HEK293 (cell line): ENCODE results near the gene MALAT1.

Source experiments
- CTCF ChIA-PET: fragments of 350-600 bp; formaldehyde crosslinking; extraction: SDS; loops from one replicate; lab custom pipeline; 2021; ENCODE audit warnings: antibody characterized with exemption; lab: Yijun Ruan, JAX
- POLR2A ChIA-PET: fragments of 300-600 bp; formaldehyde crosslinking; extraction: SDS; loops from one replicate; lab custom pipeline; 2020; ENCODE audit warnings: antibody characterized with exemption, inconsistent platforms; lab: Yijun Ruan, JAX
- H3K27ac ChIP-seq: fragments of 200-500 bp; sonication (Bioruptor generic); 2 replicates; pipeline ENCODE4 v1.5.1; 2014; ENCODE audit warnings: low read depth, low read length, control low read depth, inconsistent platforms; ENCODE audit errors: extremely low read depth
- H3K36me3 ChIP-seq, 2 experiments: fragments of 200-500 bp in 1 of 2; sonication (Bioruptor generic) in 1 of 2; 1 replicate in 1 of 2; 2 replicates in 1 of 2; pipeline ENCODE4 v1.5.1; 2014 to 2017; ENCODE audit warnings: inconsistent platforms in 2 of 2, low read length in 2 of 2; ENCODE audit not compliant: control insufficient read depth in 2 of 2, insufficient read depth in 1 of 2
- H3K4me1 ChIP-seq: fragments of 200-500 bp; sonication (Bioruptor generic); 2 replicates; pipeline ENCODE4 v1.5.1; 2014; ENCODE audit warnings: mild to moderate bottlenecking, low read length, inconsistent platforms; ENCODE audit not compliant: control insufficient read depth, insufficient read depth
- H3K4me3 ChIP-seq: 2 replicates; pipeline ENCODE4 v1.5.1; 2011; ENCODE audit warnings: low read depth, mild to moderate bottlenecking, control low read depth, low read length, moderate library complexity
- H3K9me3 ChIP-seq: fragments of 200-500 bp; sonication (Bioruptor generic); 2 replicates; pipeline ENCODE4 v1.5.1; 2014; ENCODE audit warnings: low read depth, low read length, inconsistent platforms; ENCODE audit not compliant: control insufficient read depth, insufficient read depth
- EGR2 ChIP-seq: fragments of 450-650 bp; formaldehyde crosslinking; IDR thresholded peaks from 2 replicates; pipeline ENCODE4 v1.5.1; 2016; ENCODE audit warnings: low read depth, missing biosample characterization, missing genetic modification characterization
- GLIS2 ChIP-seq: fragments of 450-650 bp; formaldehyde crosslinking; IDR thresholded peaks from 2 replicates; pipeline ENCODE4 v1.5.1; 2016; ENCODE audit warnings: missing biosample characterization, missing genetic modification characterization
- IKZF3 ChIP-seq: fragments of 450-650 bp; IDR thresholded peaks from 2 replicates; pipeline ENCODE4 v1.5.0; 2018; ENCODE audit warnings: missing biosample characterization, mild to moderate bottlenecking, missing genetic modification characterization, moderate library complexity
- KLF1 ChIP-seq: fragments of 450-650 bp; formaldehyde crosslinking; IDR thresholded peaks from 2 replicates; pipeline ENCODE4 v1.5.1; 2016; ENCODE audit warnings: missing biosample characterization, missing genetic modification characterization
- KLF7 ChIP-seq: fragments of 450-650 bp; formaldehyde crosslinking; IDR thresholded peaks from 2 replicates; pipeline ENCODE4 v1.5.1; 2016; ENCODE audit warnings: missing biosample characterization, missing genetic modification characterization, borderline replicate concordance
- KLF8 ChIP-seq: fragments of 450-650 bp; formaldehyde crosslinking; IDR thresholded peaks from 2 replicates; pipeline ENCODE4 v1.5.1; 2016; ENCODE audit warnings: missing biosample characterization, missing genetic modification characterization
- SCRT1 ChIP-seq: fragments of 450-650 bp; formaldehyde crosslinking; IDR thresholded peaks from 2 replicates; pipeline ENCODE4 v1.5.1; 2016; ENCODE audit warnings: missing biosample characterization, missing genetic modification characterization, borderline replicate concordance
- SP3 ChIP-seq: fragments of 450-650 bp; formaldehyde crosslinking; IDR thresholded peaks from 2 replicates; pipeline ENCODE4 v1.5.1; 2016; ENCODE audit warnings: missing biosample characterization, missing genetic modification characterization
- SP7 ChIP-seq: fragments of 450-650 bp; formaldehyde crosslinking; IDR thresholded peaks from 2 replicates; pipeline ENCODE4 v1.5.1; 2016; ENCODE audit warnings: missing biosample characterization, missing genetic modification characterization
- ZFP37 ChIP-seq: fragments of 450-650 bp; formaldehyde crosslinking; IDR thresholded peaks from 2 replicates; pipeline ENCODE4 v1.5.1; 2016; ENCODE audit warnings: missing biosample characterization, missing genetic modification characterization
- ZNF19 ChIP-seq: fragments of 450-650 bp; formaldehyde crosslinking; IDR thresholded peaks from 2 replicates; pipeline ENCODE4; 2016; ENCODE audit warnings: missing biosample characterization, missing genetic modification characterization, low read depth
- ZNF394 ChIP-seq: fragments of 450-650 bp; formaldehyde crosslinking; IDR thresholded peaks from 2 replicates; pipeline ENCODE4 v1.5.1; 2016; ENCODE audit warnings: missing biosample characterization, missing genetic modification characterization, mild to moderate bottlenecking, moderate library complexity, borderline replicate concordance
- ZNF596 ChIP-seq: fragments of 450-650 bp; IDR thresholded peaks from 2 replicates; pipeline ENCODE4 v1.5.0; 2018; ENCODE audit warnings: missing biosample characterization, mild to moderate bottlenecking, missing genetic modification characterization, moderate library complexity
- ZNF623 ChIP-seq: fragments of 450-650 bp; formaldehyde crosslinking; IDR thresholded peaks from 2 replicates; pipeline ENCODE4 v1.5.1; 2016; ENCODE audit warnings: missing biosample characterization, missing genetic modification characterization
- ZNF629 ChIP-seq: fragments of 450-650 bp; formaldehyde crosslinking; IDR thresholded peaks from 2 replicates; pipeline ENCODE4 v1.5.1; 2017; ENCODE audit warnings: missing biosample characterization, missing genetic modification characterization
- ZNF660 ChIP-seq: fragments of 450-650 bp; IDR thresholded peaks from 2 replicates; pipeline ENCODE4 v1.5.1; 2018; ENCODE audit warnings: missing biosample characterization, mild to moderate bottlenecking, missing genetic modification characterization
- ZNF768 ChIP-seq: fragments of 450-650 bp; formaldehyde crosslinking; IDR thresholded peaks from 2 replicates; pipeline ENCODE4 v1.5.1; 2018; ENCODE audit warnings: missing biosample characterization, mild to moderate bottlenecking, missing genetic modification characterization
- ZNF776 ChIP-seq: fragments of 450-650 bp; formaldehyde crosslinking; IDR thresholded peaks from 2 replicates; pipeline ENCODE4 v1.5.0; 2017; ENCODE audit warnings: missing biosample characterization, missing genetic modification characterization, borderline replicate concordance
- TF ChIP-seq, protein P1 (sequence below): fragments of 450-650 bp; formaldehyde crosslinking; conservative IDR thresholded peaks from 2 replicates; pipeline ENCODE4 v1.5.1; 2016; ENCODE audit warnings: low read depth, missing biosample characterization, missing genetic modification characterization
- TF ChIP-seq, protein P2 (sequence below): fragments of 450-650 bp; formaldehyde crosslinking; IDR thresholded peaks from 2 replicates; pipeline ENCODE4 v1.5.1; 2016; ENCODE audit warnings: missing biosample characterization, missing genetic modification characterization
- TF ChIP-seq, protein P3 (sequence below): fragments of 450-650 bp; IDR thresholded peaks from 2 replicates; pipeline ENCODE4 v1.5.1; 2018; ENCODE audit warnings: missing biosample characterization, mild to moderate bottlenecking, missing genetic modification characterization
- TF ChIP-seq, protein P4 (sequence below): fragments of 450-650 bp; formaldehyde crosslinking; IDR thresholded peaks from 2 replicates; pipeline ENCODE4 v1.5.1; 2017; ENCODE audit warnings: missing biosample characterization, mild to moderate bottlenecking, missing genetic modification characterization, moderate library complexity
- TF ChIP-seq, protein P5 (sequence below): fragments of 450-650 bp; formaldehyde crosslinking; IDR thresholded peaks from 2 replicates; pipeline ENCODE4 v1.5.1; 2016; ENCODE audit warnings: missing biosample characterization, missing genetic modification characterization

The MALAT1 gene

DNA sequence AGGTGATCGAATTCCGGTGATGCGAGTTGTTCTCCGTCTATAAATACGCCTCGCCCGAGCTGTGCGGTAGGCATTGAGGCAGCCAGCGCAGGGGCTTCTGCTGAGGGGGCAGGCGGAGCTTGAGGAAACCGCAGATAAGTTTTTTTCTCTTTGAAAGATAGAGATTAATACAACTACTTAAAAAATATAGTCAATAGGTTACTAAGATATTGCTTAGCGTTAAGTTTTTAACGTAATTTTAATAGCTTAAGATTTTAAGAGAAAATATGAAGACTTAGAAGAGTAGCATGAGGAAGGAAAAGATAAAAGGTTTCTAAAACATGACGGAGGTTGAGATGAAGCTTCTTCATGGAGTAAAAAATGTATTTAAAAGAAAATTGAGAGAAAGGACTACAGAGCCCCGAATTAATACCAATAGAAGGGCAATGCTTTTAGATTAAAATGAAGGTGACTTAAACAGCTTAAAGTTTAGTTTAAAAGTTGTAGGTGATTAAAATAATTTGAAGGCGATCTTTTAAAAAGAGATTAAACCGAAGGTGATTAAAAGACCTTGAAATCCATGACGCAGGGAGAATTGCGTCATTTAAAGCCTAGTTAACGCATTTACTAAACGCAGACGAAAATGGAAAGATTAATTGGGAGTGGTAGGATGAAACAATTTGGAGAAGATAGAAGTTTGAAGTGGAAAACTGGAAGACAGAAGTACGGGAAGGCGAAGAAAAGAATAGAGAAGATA, at the start of gene MALAT1:
TSS of gene MALAT1 (plus strand) at position 69 of the 736 bp plus-strand sequence.
- Histone ChIP-seq H3K36me3 (peaks cover 0 to 43% of the 10 kb centered on the region in 2 experiments; a peak in 2 of 3 replicates), H3K4me3 (peak within 1 kb of the TSS; percentile 98), H3K27ac (peak within 1 kb of the TSS; percentile 98), H3K4me1 (peaks cover 6% of the 10 kb centered on the region), H3K9me3 (no peaks in the 10 kb centered on the region)
- ChIA-PET CTCF (interaction anchor here (0.5 to 5.0 kb wide), 16 partner anchors 10 to 171 kb away, joined by 3 to 35 read pairs (median 3); no protein-coding TSS in a partner anchor), POLR2A (interaction anchor here (0.5 to 28.2 kb wide), 40 partner anchors 9 to 716 kb away, joined by 3 to 1129 read pairs (median 6); partner anchors contain the start of genes DPF2, FAM89B, FRMD8 and NEAT1)
- peak; percentile 91; the same call in 1 of the 2 replicates for TF ChIP-seq KLF8 (tag by site-specific recombination)
- TF ChIP-seq SP3 (tag by site-specific recombination) = peak; percentile 14; the same call in 1 of the 2 replicates
- TF ChIP-seq, protein P1, sequence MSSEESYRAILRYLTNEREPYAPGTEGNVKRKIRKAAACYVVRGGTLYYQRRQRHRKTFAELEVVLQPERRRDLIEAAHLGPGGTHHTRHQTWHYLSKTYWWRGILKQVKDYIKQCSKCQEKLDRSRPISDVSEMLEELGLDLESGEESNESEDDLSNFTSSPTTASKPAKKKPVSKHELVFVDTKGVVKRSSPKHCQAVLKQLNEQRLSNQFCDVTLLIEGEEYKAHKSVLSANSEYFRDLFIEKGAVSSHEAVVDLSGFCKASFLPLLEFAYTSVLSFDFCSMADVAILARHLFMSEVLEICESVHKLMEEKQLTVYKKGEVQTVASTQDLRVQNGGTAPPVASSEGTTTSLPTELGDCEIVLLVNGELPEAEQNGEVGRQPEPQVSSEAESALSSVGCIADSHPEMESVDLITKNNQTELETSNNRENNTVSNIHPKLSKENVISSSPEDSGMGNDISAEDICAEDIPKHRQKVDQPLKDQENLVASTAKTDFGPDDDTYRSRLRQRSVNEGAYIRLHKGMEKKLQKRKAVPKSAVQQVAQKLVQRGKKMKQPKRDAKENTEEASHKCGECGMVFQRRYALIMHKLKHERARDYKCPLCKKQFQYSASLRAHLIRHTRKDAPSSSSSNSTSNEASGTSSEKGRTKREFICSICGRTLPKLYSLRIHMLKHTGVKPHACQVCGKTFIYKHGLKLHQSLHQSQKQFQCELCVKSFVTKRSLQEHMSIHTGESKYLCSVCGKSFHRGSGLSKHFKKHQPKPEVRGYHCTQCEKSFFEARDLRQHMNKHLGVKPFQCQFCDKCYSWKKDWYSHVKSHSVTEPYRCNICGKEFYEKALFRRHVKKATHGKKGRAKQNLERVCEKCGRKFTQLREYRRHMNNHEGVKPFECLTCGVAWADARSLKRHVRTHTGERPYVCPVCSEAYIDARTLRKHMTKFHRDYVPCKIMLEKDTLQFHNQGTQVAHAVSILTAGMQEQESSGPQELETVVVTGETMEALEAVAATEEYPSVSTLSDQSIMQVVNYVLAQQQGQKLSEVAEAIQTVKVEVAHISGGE (tag by site-specific recombination) = peak; percentile 0; the same call in 1 of the 2 replicates
- TF ChIP-seq, protein P2, sequence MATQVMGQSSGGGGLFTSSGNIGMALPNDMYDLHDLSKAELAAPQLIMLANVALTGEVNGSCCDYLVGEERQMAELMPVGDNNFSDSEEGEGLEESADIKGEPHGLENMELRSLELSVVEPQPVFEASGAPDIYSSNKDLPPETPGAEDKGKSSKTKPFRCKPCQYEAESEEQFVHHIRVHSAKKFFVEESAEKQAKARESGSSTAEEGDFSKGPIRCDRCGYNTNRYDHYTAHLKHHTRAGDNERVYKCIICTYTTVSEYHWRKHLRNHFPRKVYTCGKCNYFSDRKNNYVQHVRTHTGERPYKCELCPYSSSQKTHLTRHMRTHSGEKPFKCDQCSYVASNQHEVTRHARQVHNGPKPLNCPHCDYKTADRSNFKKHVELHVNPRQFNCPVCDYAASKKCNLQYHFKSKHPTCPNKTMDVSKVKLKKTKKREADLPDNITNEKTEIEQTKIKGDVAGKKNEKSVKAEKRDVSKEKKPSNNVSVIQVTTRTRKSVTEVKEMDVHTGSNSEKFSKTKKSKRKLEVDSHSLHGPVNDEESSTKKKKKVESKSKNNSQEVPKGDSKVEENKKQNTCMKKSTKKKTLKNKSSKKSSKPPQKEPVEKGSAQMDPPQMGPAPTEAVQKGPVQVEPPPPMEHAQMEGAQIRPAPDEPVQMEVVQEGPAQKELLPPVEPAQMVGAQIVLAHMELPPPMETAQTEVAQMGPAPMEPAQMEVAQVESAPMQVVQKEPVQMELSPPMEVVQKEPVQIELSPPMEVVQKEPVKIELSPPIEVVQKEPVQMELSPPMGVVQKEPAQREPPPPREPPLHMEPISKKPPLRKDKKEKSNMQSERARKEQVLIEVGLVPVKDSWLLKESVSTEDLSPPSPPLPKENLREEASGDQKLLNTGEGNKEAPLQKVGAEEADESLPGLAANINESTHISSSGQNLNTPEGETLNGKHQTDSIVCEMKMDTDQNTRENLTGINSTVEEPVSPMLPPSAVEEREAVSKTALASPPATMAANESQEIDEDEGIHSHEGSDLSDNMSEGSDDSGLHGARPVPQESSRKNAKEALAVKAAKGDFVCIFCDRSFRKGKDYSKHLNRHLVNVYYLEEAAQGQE (tag by site-specific recombination) = peak; percentile 15; the same call in 1 of the 2 replicates
- TF ChIP-seq, protein P3, sequence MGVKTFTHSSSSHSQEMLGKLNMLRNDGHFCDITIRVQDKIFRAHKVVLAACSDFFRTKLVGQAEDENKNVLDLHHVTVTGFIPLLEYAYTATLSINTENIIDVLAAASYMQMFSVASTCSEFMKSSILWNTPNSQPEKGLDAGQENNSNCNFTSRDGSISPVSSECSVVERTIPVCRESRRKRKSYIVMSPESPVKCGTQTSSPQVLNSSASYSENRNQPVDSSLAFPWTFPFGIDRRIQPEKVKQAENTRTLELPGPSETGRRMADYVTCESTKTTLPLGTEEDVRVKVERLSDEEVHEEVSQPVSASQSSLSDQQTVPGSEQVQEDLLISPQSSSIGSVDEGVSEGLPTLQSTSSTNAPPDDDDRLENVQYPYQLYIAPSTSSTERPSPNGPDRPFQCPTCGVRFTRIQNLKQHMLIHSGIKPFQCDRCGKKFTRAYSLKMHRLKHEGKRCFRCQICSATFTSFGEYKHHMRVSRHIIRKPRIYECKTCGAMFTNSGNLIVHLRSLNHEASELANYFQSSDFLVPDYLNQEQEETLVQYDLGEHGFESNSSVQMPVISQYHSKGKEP = 0 out of 2 replicates have a peak, but pooled peaks have one; percentile 23
- TF ChIP-seq ZNF623 (tag by site-specific recombination) = peak; percentile 3; the same call in 1 of the 2 replicates
- TF ChIP-seq SCRT1 = 0 out of 2 replicates have a peak, but pooled peaks have one; percentile 13
- TF ChIP-seq ZNF596 = no peak
- TF ChIP-seq GLIS2 = no peak
- TF ChIP-seq ZNF776 (tag by site-specific recombination) = no peak
- no peak for TF ChIP-seq ZNF768 (tag by site-specific recombination)
- TF ChIP-seq, protein P4, sequence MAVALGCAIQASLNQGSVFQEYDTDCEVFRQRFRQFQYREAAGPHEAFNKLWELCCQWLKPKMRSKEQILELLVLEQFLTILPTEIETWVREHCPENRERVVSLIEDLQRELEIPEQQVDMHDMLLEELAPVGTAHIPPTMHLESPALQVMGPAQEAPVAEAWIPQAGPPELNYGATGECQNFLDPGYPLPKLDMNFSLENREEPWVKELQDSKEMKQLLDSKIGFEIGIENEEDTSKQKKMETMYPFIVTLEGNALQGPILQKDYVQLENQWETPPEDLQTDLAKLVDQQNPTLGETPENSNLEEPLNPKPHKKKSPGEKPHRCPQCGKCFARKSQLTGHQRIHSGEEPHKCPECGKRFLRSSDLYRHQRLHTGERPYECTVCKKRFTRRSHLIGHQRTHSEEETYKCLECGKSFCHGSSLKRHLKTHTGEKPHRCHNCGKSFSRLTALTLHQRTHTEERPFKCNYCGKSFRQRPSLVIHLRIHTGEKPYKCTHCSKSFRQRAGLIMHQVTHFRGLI = peak; percentile 50; the same call in 1 of the 2 replicates
- TF ChIP-seq ZNF660 (tag by site-specific recombination) = peak; percentile 89
- peak; percentile 57; the same call in 1 of the 2 replicates for TF ChIP-seq IKZF3 (tag by site-specific recombination)
- TF ChIP-seq, protein P5, sequence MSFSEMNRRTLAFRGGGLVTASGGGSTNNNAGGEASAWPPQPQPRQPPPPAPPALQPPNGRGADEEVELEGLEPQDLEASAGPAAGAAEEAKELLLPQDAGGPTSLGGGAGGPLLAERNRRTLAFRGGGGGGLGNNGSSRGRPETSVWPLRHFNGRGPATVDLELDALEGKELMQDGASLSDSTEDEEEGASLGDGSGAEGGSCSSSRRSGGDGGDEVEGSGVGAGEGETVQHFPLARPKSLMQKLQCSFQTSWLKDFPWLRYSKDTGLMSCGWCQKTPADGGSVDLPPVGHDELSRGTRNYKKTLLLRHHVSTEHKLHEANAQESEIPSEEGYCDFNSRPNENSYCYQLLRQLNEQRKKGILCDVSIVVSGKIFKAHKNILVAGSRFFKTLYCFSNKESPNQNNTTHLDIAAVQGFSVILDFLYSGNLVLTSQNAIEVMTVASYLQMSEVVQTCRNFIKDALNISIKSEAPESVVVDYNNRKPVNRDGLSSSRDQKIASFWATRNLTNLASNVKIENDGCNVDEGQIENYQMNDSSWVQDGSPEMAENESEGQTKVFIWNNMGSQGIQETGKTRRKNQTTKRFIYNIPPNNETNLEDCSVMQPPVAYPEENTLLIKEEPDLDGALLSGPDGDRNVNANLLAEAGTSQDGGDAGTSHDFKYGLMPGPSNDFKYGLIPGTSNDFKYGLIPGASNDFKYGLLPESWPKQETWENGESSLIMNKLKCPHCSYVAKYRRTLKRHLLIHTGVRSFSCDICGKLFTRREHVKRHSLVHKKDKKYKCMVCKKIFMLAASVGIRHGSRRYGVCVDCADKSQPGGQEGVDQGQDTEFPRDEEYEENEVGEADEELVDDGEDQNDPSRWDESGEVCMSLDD = no peak
- TF ChIP-seq ZNF629 (tag by site-specific recombination) = peak; percentile 45
- TF ChIP-seq KLF1 (tag by site-specific recombination) = peak; percentile 56; the same call in 1 of the 2 replicates
- peak; percentile 53; the same call in 1 of the 2 replicates for TF ChIP-seq EGR2 (tag by site-specific recombination)
- peak; percentile 61 for TF ChIP-seq ZNF394 (tag by site-specific recombination)
- TF ChIP-seq ZFP37 = peak; percentile 8; the same call in 1 of the 2 replicates
- no peak for TF ChIP-seq ZNF19 (tag by site-specific recombination)
- TF ChIP-seq SP7 (tag by site-specific recombination) = peak; percentile 64
- TF ChIP-seq KLF7 = 0 out of 2 replicates have a peak, but pooled peaks have one; percentile 91
